BJ (cell line): ENCODE data around the gene MVB12B. TPM values are rescaled to one million over a fixed set of nuclear protein-coding genes. Genes with fewer than 3 reads are reported as not detected.

Experiments used
- CTCF ChIA-PET: fragments of 350-600 bp; formaldehyde crosslinking; extraction: SDS; loops from one replicate; lab custom pipeline; 2021; ENCODE audit warnings: antibody characterized with exemption, inconsistent platforms; lab: Yijun Ruan, JAX
- POLR2A ChIA-PET: fragments of 300-600 bp; sonication (Branson Sonifier 250); formaldehyde crosslinking; extraction: SDS; loops from one replicate; lab custom pipeline; 2021; ENCODE audit warnings: antibody characterized with exemption; lab: Charles Lee
- DNase-seq: peaks from one replicate; pipeline ENCODE4 v3.0.0-alpha.2; 2011; ENCODE audit warnings: low read depth
- H3K27me3 ChIP-seq: 2 replicates; pipeline ENCODE4 v1.6.0; 2011; ENCODE audit warnings: low read length; ENCODE audit not compliant: control insufficient read depth, insufficient read depth
- H3K36me3 ChIP-seq: 2 replicates; pipeline ENCODE4 v1.5.1; 2011; ENCODE audit warnings: low read length; ENCODE audit not compliant: control insufficient read depth, insufficient read depth
- H3K4me3 ChIP-seq: 2 replicates; pipeline ENCODE4 v1.5.1; 2011; ENCODE audit warnings: low read depth, mild to moderate bottlenecking, control low read depth, low read length
- CTCF ChIP-seq: IDR thresholded peaks from 2 replicates; pipeline ENCODE4 v1.5.1; 2011; ENCODE audit warnings: low read depth, mild to moderate bottlenecking, control low read depth, inconsistent platforms, low read length, moderate library complexity; ENCODE audit not compliant: insufficient read depth
- polyA plus RNA-seq: library from polyadenylated mRNA; depleted of rRNA; stranded (reverse); fragments of >200 nt; gene quantifications from 2 replicates; pipeline ENCODE4 v1.2.3, GENCODE V29; 2011

Gene MVB12B
- polyA plus RNA-seq, 1 experiment = 2.7 TPM

- peaks cover 1% of the 10 kb centered on the region; the same call in 1 of the 2 replicates for H3K36me3 ChIP-seq
- ChIA-PET CTCF (interaction anchor here (1.5 kb wide), 1 partner anchor 36 kb away, joined by 4 read pairs; no protein-coding TSS in a partner anchor), POLR2A (no interaction called here)
- DNase-seq = no peak
- no peak overlapping the region for H3K4me3 ChIP-seq
- TF ChIP-seq CTCF = no peak
- no peaks in the 10 kb centered on the region for H3K27me3 ChIP-seq
Measured at GRCh38 chr9:126337729-126338372, 11.2 kb downstream of the MVB12B start.

GRCh38 chr9:126338945-126339344 is 12.3 kb downstream of the MVB12B start:
- ChIA-PET POLR2A (no interaction called here), CTCF (interaction anchor here (2.5 kb wide), 1 partner anchor 11 kb away, joined by 10 read pairs; the partner anchor contains the start of gene MVB12B)
- Histone ChIP-seq H3K27me3 (no peaks in the 10 kb centered on the region), H3K36me3 (peaks cover 1% of the 10 kb centered on the region; the same call in 1 of the 2 replicates), H3K4me3 (no peak overlapping the region)
- no peak for TF ChIP-seq CTCF
- no peak for DNase-seq

- POLR2A ChIA-PET = no interaction called here
- no peak for DNase-seq
- TF ChIP-seq CTCF = no peak
- CTCF ChIA-PET = no interaction called here
- H3K4me3 ChIP-seq = no peak overlapping the region
- H3K27me3 ChIP-seq = no peaks in the 10 kb centered on the region
- peaks cover 8% of the 10 kb centered on the region; the same call in 1 of the 2 replicates for H3K36me3 ChIP-seq
Measured at GRCh38 chr9:126341426-126341825, 14.8 kb downstream of the MVB12B start.

- POLR2A ChIA-PET = no interaction called here
- TF ChIP-seq CTCF = no peak
Measured at GRCh38 chr9:126341902-126342301, 15.3 kb downstream of the MVB12B start.

GRCh38 chr9:126342621-126343031 is 16.0 kb downstream of the MVB12B start:
- Histone ChIP-seq H3K27me3 (no peaks in the 10 kb centered on the region), H3K36me3 (peaks cover 9% of the 10 kb centered on the region; the same call in 1 of the 2 replicates), H3K4me3 (no peak overlapping the region)
- POLR2A ChIA-PET = no interaction called here
- no peak for DNase-seq
- TF ChIP-seq CTCF = no peak
- CTCF ChIA-PET = no interaction called here

More at GRCh38 chr9:126341902-126342301, 15.3 kb downstream of the MVB12B start:
- H3K27me3 ChIP-seq = no peaks in the 10 kb centered on the region
- peaks cover 8% of the 10 kb centered on the region; the same call in 1 of the 2 replicates for H3K36me3 ChIP-seq
- CTCF ChIA-PET = no interaction called here
- no peak overlapping the region for H3K4me3 ChIP-seq
- no peak for DNase-seq
